ENCODE data around the gene SERTAD3.
"Not testable (repeated sequence)": the region's sequence is repeated elsewhere in the genome, so short reads cannot be mapped to it uniquely, and the experiment has no call there.

Gene SERTAD3

GRCh38 chr19:40444000-40444824 lies at the start of gene SERTAD3:
SERTAD3 (minus strand) TSS chr19:40444335; CDS start chr19:40442080, 2,255 bp downstream.
- peak; percentile 100 for DNase-seq

GRCh38 chr19:40493778-40494177 lies 49.6 kb upstream of the SERTAD3 start:
- no peak for DNase-seq

GRCh38 chr19:40492274-40492673 lies 48.1 kb upstream of the SERTAD3 start:
- no peak for DNase-seq

- DNase-seq, result no peak
Measured at GRCh38 chr19:40489882-40490230, 45.7 kb upstream of the SERTAD3 start.

GRCh38 chr19:40486017-40486416 lies 41.9 kb upstream of the SERTAD3 start:
- DNase-seq, result no peak

- not testable (repeated sequence) for DNase-seq
Measured at GRCh38 chr19:40475878-40476644, 31.9 kb upstream of the SERTAD3 start.

- DNase-seq, result no peak
Measured at GRCh38 chr19:40474737-40475136, 30.6 kb upstream of the SERTAD3 start.

GRCh38 chr19:40472516-40472915 lies 28.4 kb upstream of the SERTAD3 start:
- DNase-seq, result no peak

GRCh38 chr19:40471111-40471510 lies 27.0 kb upstream of the SERTAD3 start:
- no peak for DNase-seq

- no peak for DNase-seq
Measured at GRCh38 chr19:40469011-40469410, 24.9 kb upstream of the SERTAD3 start.

GRCh38 chr19:40466985-40467734 lies 23.0 kb upstream of the SERTAD3 start, which contains the start of gene SPTBN4:
SPTBN4 (plus strand) TSS chr19:40467001; CDS start chr19:40472622, 5,621 bp downstream.
- no peak for DNase-seq

- no peak for DNase-seq
Measured at GRCh38 chr19:40466219-40466984, 22.3 kb upstream of the SERTAD3 start.

GRCh38 chr19:40465557-40466218 lies 21.6 kb upstream of the SERTAD3 start, which contains the start of gene BLVRB:
BLVRB (minus strand) TSS chr19:40465745; CDS start chr19:40465688, 57 bp downstream.
- peak; percentile 100 for DNase-seq

- DNase-seq, result peak; percentile 78
Measured at GRCh38 chr19:40465025-40465556, 21.0 kb upstream of the SERTAD3 start.

GRCh38 chr19:40464059-40465024 lies 20.2 kb upstream of the SERTAD3 start:
- peak; percentile 94 for DNase-seq

- DNase-seq, result not testable (repeated sequence)
Measured at GRCh38 chr19:40463587-40464037, 19.5 kb upstream of the SERTAD3 start.

- DNase-seq, result no peak
Measured at GRCh38 chr19:40461669-40462221, 17.6 kb upstream of the SERTAD3 start.

- no peak for DNase-seq
Measured at GRCh38 chr19:40460185-40460584, 16.1 kb upstream of the SERTAD3 start.

- no peak for DNase-seq
Measured at GRCh38 chr19:40458597-40458974, 14.5 kb upstream of the SERTAD3 start.
